HFF-Myc (cell line): ENCODE data around the gene IMP4.

Source experiments
- DNase-seq: peaks from one replicate; pipeline ENCODE4 v3.0.0-alpha.2; 2011; ENCODE audit warnings: low read depth; ENCODE audit errors: extremely low read depth
- H3K4me3 ChIP-seq: replicated peaks from 2 replicates; pipeline ENCODE4 v1.5.1; 2011; ENCODE audit warnings: low read depth, mild to moderate bottlenecking, control low read depth, low read length
- TF ChIP-seq, protein P1 (sequence below): IDR thresholded peaks from 2 replicates; pipeline ENCODE4 v1.5.1; 2012; ENCODE audit warnings: mild to moderate bottlenecking, low read depth, low read length, control low read depth; ENCODE audit errors: missing control alignments

IMP4 gene

DNA sequence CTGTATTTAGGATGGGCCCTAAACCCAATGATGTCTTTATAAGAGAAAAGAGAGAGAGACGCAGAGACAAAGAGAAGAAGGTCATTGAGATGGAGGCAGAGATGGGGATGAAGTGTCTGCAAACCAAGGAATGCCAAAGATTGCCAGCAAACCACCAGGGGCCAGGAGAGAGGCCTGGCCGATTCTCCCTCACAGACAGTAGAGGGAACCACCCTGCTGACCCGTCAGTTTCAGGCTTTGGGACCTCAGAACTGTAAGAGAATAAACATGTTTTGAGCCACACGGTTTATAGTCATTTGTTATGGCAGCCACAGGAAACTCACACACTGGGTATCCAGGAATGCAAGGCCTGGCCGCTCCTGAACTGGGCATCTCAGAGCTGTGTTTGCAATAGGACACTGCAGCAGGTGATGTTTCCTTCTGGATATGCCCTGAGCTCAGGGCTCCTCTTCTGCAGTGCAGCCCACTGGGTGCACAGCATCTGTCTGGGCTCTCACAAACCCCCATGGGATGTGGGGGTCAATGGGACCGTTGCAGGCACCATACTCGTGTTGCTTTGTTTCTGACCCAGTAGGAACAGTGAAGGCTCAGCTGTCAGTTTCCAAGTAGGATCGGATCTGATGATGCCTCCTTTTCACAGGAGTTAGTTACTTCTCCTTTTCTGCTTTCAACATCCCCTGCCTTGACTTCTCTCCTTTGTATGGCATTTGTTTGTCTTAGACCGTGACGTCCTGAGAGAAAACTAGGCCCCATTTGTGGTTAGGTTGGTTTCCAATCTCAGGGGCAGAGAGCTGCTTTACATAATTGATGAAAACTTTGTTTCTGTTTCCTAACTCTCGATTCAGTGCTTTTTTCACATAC lies 34.0 kb downstream of the IMP4 start:
- DNase-seq, result no peak
- TF ChIP-seq, protein P1, sequence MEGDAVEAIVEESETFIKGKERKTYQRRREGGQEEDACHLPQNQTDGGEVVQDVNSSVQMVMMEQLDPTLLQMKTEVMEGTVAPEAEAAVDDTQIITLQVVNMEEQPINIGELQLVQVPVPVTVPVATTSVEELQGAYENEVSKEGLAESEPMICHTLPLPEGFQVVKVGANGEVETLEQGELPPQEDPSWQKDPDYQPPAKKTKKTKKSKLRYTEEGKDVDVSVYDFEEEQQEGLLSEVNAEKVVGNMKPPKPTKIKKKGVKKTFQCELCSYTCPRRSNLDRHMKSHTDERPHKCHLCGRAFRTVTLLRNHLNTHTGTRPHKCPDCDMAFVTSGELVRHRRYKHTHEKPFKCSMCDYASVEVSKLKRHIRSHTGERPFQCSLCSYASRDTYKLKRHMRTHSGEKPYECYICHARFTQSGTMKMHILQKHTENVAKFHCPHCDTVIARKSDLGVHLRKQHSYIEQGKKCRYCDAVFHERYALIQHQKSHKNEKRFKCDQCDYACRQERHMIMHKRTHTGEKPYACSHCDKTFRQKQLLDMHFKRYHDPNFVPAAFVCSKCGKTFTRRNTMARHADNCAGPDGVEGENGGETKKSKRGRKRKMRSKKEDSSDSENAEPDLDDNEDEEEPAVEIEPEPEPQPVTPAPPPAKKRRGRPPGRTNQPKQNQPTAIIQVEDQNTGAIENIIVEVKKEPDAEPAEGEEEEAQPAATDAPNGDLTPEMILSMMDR, result peak; percentile 25
- no peak overlapping the region for H3K4me3 ChIP-seq

DNA sequence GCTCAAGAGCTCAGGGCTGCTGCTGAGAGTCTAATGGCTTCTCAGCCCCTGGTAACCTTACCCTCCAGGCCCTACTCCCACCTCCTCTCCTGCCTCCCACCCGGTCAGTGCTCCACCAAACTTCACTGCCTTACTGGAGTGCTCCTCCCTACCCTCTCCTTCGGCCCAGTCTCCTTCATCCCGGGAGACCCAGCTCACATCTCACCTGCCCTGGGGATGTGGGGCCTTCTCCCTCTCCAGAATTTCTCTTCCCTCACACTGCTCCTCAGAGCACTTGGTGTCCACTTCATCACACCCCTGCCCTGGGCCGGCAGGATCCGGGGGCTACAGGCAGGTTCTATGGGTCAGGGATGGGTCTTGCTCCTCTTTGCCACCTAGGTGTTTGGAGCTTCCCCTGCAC lies 34.8 kb downstream of the IMP4 start:
- no peak for DNase-seq
- TF ChIP-seq, protein P1, result no peak
- no peak overlapping the region for H3K4me3 ChIP-seq

DNA sequence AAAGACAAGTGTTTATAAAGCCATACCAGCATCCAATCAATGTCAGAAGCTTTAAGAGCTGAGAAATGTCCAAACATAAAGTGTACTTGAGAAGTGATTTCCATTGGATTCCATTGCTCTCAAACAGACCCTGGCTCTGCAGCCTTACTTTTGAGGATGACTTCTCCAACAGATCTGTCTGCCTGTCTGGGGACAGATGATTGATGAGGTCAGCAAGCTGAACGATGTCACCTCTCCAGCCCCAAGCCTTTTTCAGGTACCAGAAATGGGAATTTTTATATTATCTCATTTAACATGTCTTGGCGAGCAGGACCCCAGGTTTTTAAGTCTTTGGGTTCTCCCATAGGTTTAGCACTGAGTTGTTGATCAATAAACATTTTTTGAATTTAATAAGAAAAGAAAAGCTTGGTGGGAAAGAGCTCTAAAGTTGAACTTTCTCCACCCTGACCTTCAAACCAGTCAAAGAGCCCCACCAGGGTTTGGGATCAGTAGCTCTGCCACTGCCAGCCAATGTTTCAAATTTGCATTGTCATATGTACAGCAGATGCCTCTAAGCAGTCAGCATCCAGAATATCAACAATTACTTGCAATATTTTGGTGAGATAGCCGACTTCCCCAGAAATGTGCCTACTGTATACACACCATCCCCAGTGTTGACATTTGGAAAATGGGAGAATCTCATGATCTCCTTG lies 35.7 kb downstream of the IMP4 start:
- TF ChIP-seq, protein P1, result no peak
- H3K4me3 ChIP-seq, result no peak overlapping the region
- DNase-seq, result no peak

DNA sequence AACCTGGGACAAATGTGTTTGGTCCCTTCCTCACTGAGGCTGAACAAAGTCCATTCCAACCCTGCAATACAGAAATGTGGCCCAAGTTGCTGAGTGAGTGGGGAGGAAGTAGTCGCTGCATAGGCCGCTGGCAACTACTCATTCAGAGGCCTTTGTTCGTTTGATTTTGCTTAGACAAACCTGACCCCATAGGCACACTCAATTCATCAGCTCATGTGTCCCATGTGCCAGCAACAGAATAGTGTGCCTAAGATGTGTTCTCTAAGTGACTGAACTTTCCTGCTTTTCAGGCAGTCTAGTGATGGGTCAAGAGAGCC lies 36.2 kb downstream of the IMP4 start:
- no peak for DNase-seq
- TF ChIP-seq, protein P1, result no peak
- H3K4me3 ChIP-seq, result no peak overlapping the region

DNA sequence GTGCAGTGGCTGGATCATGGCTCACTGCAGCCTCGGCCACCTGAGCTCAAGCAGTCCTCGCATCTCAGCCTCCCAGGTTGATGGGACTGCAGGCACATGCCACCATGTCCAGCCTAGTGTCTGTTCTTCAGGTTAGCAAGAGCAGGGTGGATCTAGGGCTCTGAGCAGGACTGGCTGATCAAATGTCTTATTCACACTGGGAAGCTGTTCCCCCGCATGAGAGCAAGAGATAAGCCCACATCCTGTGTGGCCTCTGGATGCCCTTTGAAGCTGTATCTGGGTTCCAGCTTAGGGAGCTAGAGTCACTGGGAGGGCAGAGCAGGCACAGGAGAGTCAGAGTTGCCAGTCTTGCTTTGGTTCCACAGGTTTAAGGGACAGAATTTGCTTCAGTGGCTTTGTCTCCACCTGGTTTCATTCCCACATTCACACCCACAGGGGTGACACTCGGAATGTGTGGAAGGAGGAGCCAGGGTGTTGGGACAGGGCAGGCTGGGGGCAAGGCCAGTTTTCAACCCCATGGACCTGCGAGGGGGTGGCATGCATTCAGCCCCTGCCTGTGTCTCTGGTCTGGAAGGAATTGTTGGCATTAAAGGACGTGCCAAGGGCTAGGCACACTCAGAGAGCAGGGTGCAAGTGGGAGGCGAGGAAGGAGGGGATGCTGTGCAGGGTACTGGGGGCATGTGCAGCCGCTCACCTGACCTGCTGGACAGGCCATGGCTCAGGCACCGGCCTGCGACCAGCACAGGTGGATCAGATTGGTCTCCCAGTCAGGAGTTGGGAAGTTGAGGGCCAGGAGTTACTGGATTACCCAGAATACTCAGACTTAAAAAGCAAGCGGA lies 37.6 kb downstream of the IMP4 start:
- TF ChIP-seq, protein P1, result no peak
- H3K4me3 ChIP-seq, result no peak overlapping the region
- no peak for DNase-seq

DNA sequence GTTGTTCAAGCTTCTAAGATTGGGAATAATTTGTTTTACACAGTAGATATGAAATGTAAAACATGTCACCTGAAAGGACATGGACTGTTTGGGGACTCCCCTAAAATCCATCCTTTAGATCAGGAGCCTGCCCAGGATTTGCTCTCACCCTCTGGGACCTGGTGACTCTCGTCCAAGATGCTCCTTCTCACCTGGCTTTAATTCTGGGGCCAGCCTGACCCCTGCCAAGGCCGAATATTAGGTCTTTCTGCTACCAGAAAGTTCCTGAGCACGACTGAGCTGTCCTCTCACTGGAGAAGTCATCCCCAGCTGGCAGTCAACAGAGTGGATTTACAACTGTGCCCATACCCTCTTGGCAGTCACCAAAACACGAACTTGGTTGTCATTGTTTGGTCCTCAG lies 38.4 kb downstream of the IMP4 start:
- H3K4me3 ChIP-seq, result no peak overlapping the region
- DNase-seq, result no peak
- TF ChIP-seq, protein P1, result no peak
